ENCODE measurements around the gene TELO2. TPM values are rescaled to one million over a fixed set of nuclear protein-coding genes. Genes with fewer than 3 reads are reported as not detected.

TELO2 gene
- total and polyA plus RNA-seq, 10 donors: 28.5 to 110 (median 57.8) TPM

- TF ChIP-seq POLR2AphosphoS5 (IDR thresholded peaks at IDR 0.05) (no peak), POLR2A (IDR thresholded peaks at IDR 0.05) (no peak), CTCF (IDR thresholded peaks at IDR 0.05 in 8 of 11, conservative IDR thresholded peaks at IDR 0.05 in 3 of 11) (no peak)
- peaks cover 0 to 48% (median 8%) of the 10 kb centered on the region in 6 donors for H3K36me3 ChIP-seq
- no peak for DNase-seq
- intact Hi-C loops (cut with DNase I; ENCODE audit: low total_unique reads): no loop called here
- H3K4me3 ChIP-seq: no peak overlapping the region
- H3K9me3 ChIP-seq: peaks cover 0 to 7% (median 5%) of the 10 kb centered on the region in 8 donors
- 85 to 96% (median 94%) methylated on average over 13 to 17 of the region's 17 CpGs for WGBS, 5 donors
- H3K4me1 ChIP-seq: no peaks in the 10 kb centered on the region
- H3K27ac ChIP-seq: no peak overlapping the region
- H3K27me3 ChIP-seq (replicated peaks in 1 of 7): no peaks in the 10 kb centered on the region
These were observed 26.7 kb downstream of the TELO2 start for GRCh38 chr16:1519831-1520230.

DNA sequence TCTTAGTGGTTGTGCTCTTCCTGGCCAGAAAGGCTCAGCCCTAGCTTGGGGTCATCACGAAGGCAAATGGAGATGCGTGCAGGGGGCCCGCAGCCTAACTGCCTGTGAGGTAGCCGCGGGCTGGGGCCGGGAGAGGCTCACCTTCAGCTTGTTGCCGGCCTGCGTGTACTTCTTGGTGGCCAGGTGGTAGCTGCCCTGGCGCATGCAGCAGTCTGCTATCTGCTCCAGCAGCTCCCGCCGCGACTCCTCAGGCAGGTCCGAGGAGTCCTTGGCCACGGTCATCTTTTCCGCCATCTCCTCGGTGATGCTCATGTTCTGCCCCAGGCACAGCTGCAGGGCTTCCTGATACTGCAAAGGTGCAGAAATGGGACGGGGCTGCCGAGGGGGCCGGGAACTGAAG, 27.3 kb downstream of the TELO2 start:
- H3K36me3 ChIP-seq: peaks cover 0 to 49% (median 8%) of the 10 kb centered on the region in 6 donors
- no peak overlapping the region for H3K4me3 ChIP-seq
- no peak for DNase-seq
- no peaks in the 10 kb centered on the region for H3K27me3 ChIP-seq (replicated peaks in 1 of 7)
- TF ChIP-seq POLR2A (IDR thresholded peaks at IDR 0.05) (no peak), CTCF (IDR thresholded peaks at IDR 0.05 in 8 of 11, conservative IDR thresholded peaks at IDR 0.05 in 3 of 11) (no peak), POLR2AphosphoS5 (IDR thresholded peaks at IDR 0.05) (no peak)
- peaks cover 0 to under 1% (median 0%) of the 10 kb centered on the region in 8 donors for H3K9me3 ChIP-seq
- no peak overlapping the region for H3K27ac ChIP-seq
- intact Hi-C loops (cut with DNase I; ENCODE audit: low total_unique reads): no loop called here
- no peaks in the 10 kb centered on the region for H3K4me1 ChIP-seq
- WGBS, 5 donors: 92 to 96% (median 94%) methylated on average over 11 to 19 of the region's 19 CpGs

GRCh38 chr16:1523581-1524245, 30.6 kb downstream of the TELO2 start:
- DNase-seq: no peak
- Histone ChIP-seq H3K4me1 (peaks cover 0 to 30% (median 20%) of the 10 kb centered on the region in 6 donors), H3K27ac (no peak overlapping the region), H3K36me3 (peaks cover 0 to 39% (median 8%) of the 10 kb centered on the region in 6 donors), H3K4me3 (no peak overlapping the region), H3K9me3 (no peaks in the 10 kb centered on the region), H3K27me3 (replicated peaks in 1 of 7) (no peaks in the 10 kb centered on the region)
- TF ChIP-seq POLR2A (IDR thresholded peaks at IDR 0.05): no peak
- TF ChIP-seq CTCF (IDR thresholded peaks at IDR 0.05 in 8 of 11, conservative IDR thresholded peaks at IDR 0.05 in 3 of 11): no peak
- TF ChIP-seq POLR2AphosphoS5 (IDR thresholded peaks at IDR 0.05): no peak
- intact Hi-C loops (cut with DNase I; ENCODE audit: low total_unique reads): no loop called here
- whole genome bisulfite sequencing, 5 donors: 87 to 96% (median 92%) methylated on average over 16 to 30 of the region's 30 CpGs

GRCh38 chr16:1524366-1524765, 31.2 kb downstream of the TELO2 start:
- Histone ChIP-seq H3K4me3 (no peak overlapping the region), H3K27ac (no peak overlapping the region), H3K36me3 (peaks cover 0 to 34% (median 8%) of the 10 kb centered on the region in 6 donors), H3K9me3 (no peaks in the 10 kb centered on the region), H3K27me3 (replicated peaks in 1 of 7) (no peaks in the 10 kb centered on the region), H3K4me1 (peaks cover 0 to 36% (median 23%) of the 10 kb centered on the region in 6 donors)
- intact Hi-C loops (cut with DNase I; ENCODE audit: low total_unique reads): no loop called here
- 89 to 97% (median 90%) methylated on average over 22 to 26 of the region's 26 CpGs for WGBS, 5 donors
- TF ChIP-seq POLR2A (IDR thresholded peaks at IDR 0.05) (no peak), POLR2AphosphoS5 (IDR thresholded peaks at IDR 0.05) (no peak), CTCF (IDR thresholded peaks at IDR 0.05 in 8 of 11, conservative IDR thresholded peaks at IDR 0.05 in 3 of 11) (no peak)
- no peak for DNase-seq
